Measurements from ENCODE around the gene BRD4.
"Not testable (repeated sequence)": the region's sequence is repeated elsewhere in the genome, so short reads cannot be mapped to it uniquely, and the experiment has no call there.

GRCh38 chr19:15363048-15363447 lies 30.7 kb upstream of the BRD4 start:
- TF ChIP-seq, protein P1, sequence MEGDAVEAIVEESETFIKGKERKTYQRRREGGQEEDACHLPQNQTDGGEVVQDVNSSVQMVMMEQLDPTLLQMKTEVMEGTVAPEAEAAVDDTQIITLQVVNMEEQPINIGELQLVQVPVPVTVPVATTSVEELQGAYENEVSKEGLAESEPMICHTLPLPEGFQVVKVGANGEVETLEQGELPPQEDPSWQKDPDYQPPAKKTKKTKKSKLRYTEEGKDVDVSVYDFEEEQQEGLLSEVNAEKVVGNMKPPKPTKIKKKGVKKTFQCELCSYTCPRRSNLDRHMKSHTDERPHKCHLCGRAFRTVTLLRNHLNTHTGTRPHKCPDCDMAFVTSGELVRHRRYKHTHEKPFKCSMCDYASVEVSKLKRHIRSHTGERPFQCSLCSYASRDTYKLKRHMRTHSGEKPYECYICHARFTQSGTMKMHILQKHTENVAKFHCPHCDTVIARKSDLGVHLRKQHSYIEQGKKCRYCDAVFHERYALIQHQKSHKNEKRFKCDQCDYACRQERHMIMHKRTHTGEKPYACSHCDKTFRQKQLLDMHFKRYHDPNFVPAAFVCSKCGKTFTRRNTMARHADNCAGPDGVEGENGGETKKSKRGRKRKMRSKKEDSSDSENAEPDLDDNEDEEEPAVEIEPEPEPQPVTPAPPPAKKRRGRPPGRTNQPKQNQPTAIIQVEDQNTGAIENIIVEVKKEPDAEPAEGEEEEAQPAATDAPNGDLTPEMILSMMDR (IDR thresholded peaks at IDR 0.05), result not testable (repeated sequence)
- TF ChIP-seq POLR2A (IDR thresholded peaks at IDR 0.05), result not testable (repeated sequence)
